H9 (cell line): ENCODE measurements around the gene ARPP21. TPM values are rescaled to one million over a fixed set of nuclear protein-coding genes. Genes with fewer than 3 reads are reported as not detected.

Experiments
- DNase-seq: peaks from one replicate; pipeline ENCODE4 v3.0.0-alpha.2; 2017
- H2AFZ ChIP-seq: one replicate; pipeline ENCODE4 v1.6.1; 2013; ENCODE audit warnings: mild to moderate bottlenecking, low read length, control low read depth, moderate library complexity
- H2AK5ac ChIP-seq: 2 replicates; pipeline ENCODE4 v1.6.1; 2013; ENCODE audit warnings: low read length, control low read depth, mixed read lengths; ENCODE audit not compliant: insufficient read length
- H2BK120ac ChIP-seq: one replicate; pipeline ENCODE4 v1.6.1; 2013; ENCODE audit warnings: low read depth, mild to moderate bottlenecking, low read length, control low read depth, inconsistent platforms; ENCODE audit not compliant: poor library complexity, severe bottlenecking
- H2BK12ac ChIP-seq: 2 replicates; pipeline ENCODE4 v1.6.1; 2013; ENCODE audit warnings: low read length, control low read depth, mixed read lengths, low read depth; ENCODE audit not compliant: insufficient read length
- H2BK15ac ChIP-seq: 2 replicates; pipeline ENCODE4 v1.6.1; 2013; ENCODE audit warnings: low read depth, low read length, control low read depth
- H2BK20ac ChIP-seq: one replicate; pipeline ENCODE4 v1.6.1; 2013; ENCODE audit warnings: low read depth, mild to moderate bottlenecking, low read length, control low read depth, inconsistent platforms; ENCODE audit not compliant: poor library complexity, severe bottlenecking
- H2BK5ac ChIP-seq: 2 replicates; pipeline ENCODE4 v1.6.1; 2013; ENCODE audit warnings: low read length, control low read depth, mixed read lengths; ENCODE audit not compliant: insufficient read length
- H3K14ac ChIP-seq: 2 replicates; pipeline ENCODE4 v1.6.1; 2013; ENCODE audit warnings: low read length, control low read depth; ENCODE audit not compliant: insufficient read depth
- H3K18ac ChIP-seq: 2 replicates; pipeline ENCODE4 v1.6.1; 2013; ENCODE audit warnings: low read depth, mild to moderate bottlenecking, mixed read lengths, low read length, control low read depth; ENCODE audit not compliant: insufficient read length
- H3K23ac ChIP-seq: 2 replicates; pipeline ENCODE4 v1.6.1; 2013; ENCODE audit warnings: low read length, control low read depth, mixed read lengths, low read depth; ENCODE audit not compliant: insufficient read length
- H3K23me2 ChIP-seq: 2 replicates; pipeline ENCODE4 v1.6.1; 2013; ENCODE audit warnings: low read depth, mild to moderate bottlenecking, mixed read lengths, low read length, control low read depth; ENCODE audit not compliant: insufficient read length, poor library complexity, severe bottlenecking
- H3K27ac ChIP-seq: 2 replicates; pipeline ENCODE4 v1.5.1; 2013; ENCODE audit warnings: low read length, control low read depth, mixed read lengths, low read depth; ENCODE audit not compliant: insufficient read length
- H3K27me3 ChIP-seq: 2 replicates; pipeline ENCODE4 v1.6.1; 2013; ENCODE audit warnings: low read length, control low read depth, inconsistent platforms; ENCODE audit not compliant: insufficient read depth
- H3K4ac ChIP-seq: 2 replicates; pipeline ENCODE4 v1.6.1; 2013; ENCODE audit warnings: low read depth, mild to moderate bottlenecking, control low read depth, inconsistent platforms, low read length, moderate library complexity
- H3K4me1 ChIP-seq: 2 replicates; pipeline ENCODE4 v1.6.1; 2013; ENCODE audit warnings: low read length, control low read depth, inconsistent platforms; ENCODE audit not compliant: insufficient read depth
- H3K4me2 ChIP-seq: 2 replicates; pipeline ENCODE4 v1.6.1; 2013; ENCODE audit warnings: low read length, control low read depth, mixed read lengths; ENCODE audit not compliant: insufficient read length, insufficient read depth
- H3K56ac ChIP-seq: 2 replicates; pipeline ENCODE4 v1.6.1; 2013; ENCODE audit warnings: low read depth, mild to moderate bottlenecking, mixed read lengths, low read length, control low read depth; ENCODE audit not compliant: insufficient read length
- H3K79me1 ChIP-seq: 2 replicates; pipeline ENCODE4 v1.6.1; 2013; ENCODE audit warnings: low read depth, mild to moderate bottlenecking, moderate library complexity, low read length, control low read depth, inconsistent platforms; ENCODE audit not compliant: insufficient read depth, poor library complexity, severe bottlenecking
- H3K79me2 ChIP-seq: 2 replicates; pipeline ENCODE4 v1.6.1; 2013; ENCODE audit warnings: low read length, control low read depth, inconsistent platforms; ENCODE audit not compliant: insufficient read depth
- H3K9ac ChIP-seq: 2 replicates; pipeline ENCODE4 v1.6.1; 2013; ENCODE audit warnings: low read length, control low read depth, mixed read lengths; ENCODE audit not compliant: insufficient read length; ENCODE audit errors: extremely low read depth
- H3K9me3 ChIP-seq: one replicate; pipeline ENCODE4 v1.6.1; 2013; ENCODE audit warnings: low read depth, low read length, inconsistent platforms; ENCODE audit not compliant: control insufficient read depth
- H3T11ph ChIP-seq: one replicate; pipeline ENCODE4 v1.6.1; 2013; ENCODE audit warnings: mild to moderate bottlenecking, low read length, control low read depth, inconsistent platforms
- H4K20me1 ChIP-seq: one replicate; pipeline ENCODE4 v1.6.1; 2013; ENCODE audit not compliant: control insufficient read depth, insufficient read length, insufficient read depth
- H4K5ac ChIP-seq: 2 replicates; pipeline ENCODE4 v1.6.1; 2013; ENCODE audit warnings: low read depth, mild to moderate bottlenecking, mixed read lengths, low read length, control low read depth; ENCODE audit not compliant: insufficient read length
- H4K8ac ChIP-seq: replicated peaks from 2 replicates; pipeline ENCODE4 v1.6.1; 2013; ENCODE audit warnings: low read length, control low read depth, mixed read lengths, low read depth; ENCODE audit not compliant: insufficient read length
- H4K91ac ChIP-seq: 2 replicates; pipeline ENCODE4 v1.6.1; 2013; ENCODE audit warnings: low read depth, mild to moderate bottlenecking, moderate library complexity, mixed read lengths, low read length, control low read depth; ENCODE audit not compliant: insufficient read length
- H3K27ac Mint-ChIP-seq, 3 experiments: 2 replicates in 2 of 3; 3 replicates in 1 of 3; pipeline ENCODE4 v1.8.0; 2020 to 2021; ENCODE audit warnings: mixed read lengths in 3 of 3, mild to moderate bottlenecking in 1 of 3, moderate library complexity in 1 of 3
- H3K27me3 Mint-ChIP-seq: 2 replicates; pipeline ENCODE4 v1.8.0; 2021; ENCODE audit warnings: low read depth, mild to moderate bottlenecking, moderate library complexity, mixed read lengths
- H3K36me3 Mint-ChIP-seq, 3 experiments: 2 replicates in 2 of 3; 3 replicates in 1 of 3; pipeline ENCODE4 v1.8.0; 2020 to 2021; ENCODE audit warnings: low read depth in 3 of 3, mixed read lengths in 3 of 3; ENCODE audit not compliant: insufficient read depth in 1 of 3
- H3K4me1 Mint-ChIP-seq, 2 experiments: 2 replicates each; pipeline ENCODE4 v1.8.0; 2020; ENCODE audit warnings: mixed read lengths in 2 of 2
- H3K4me3 Mint-ChIP-seq, 2 experiments: 2 replicates in 1 of 2; 3 replicates in 1 of 2; pipeline ENCODE4 v1.8.0; 2020 to 2021; ENCODE audit warnings: mild to moderate bottlenecking in 2 of 2, mixed read lengths in 2 of 2, moderate library complexity in 1 of 2
- H3K9me3 Mint-ChIP-seq, 2 experiments: 2 replicates in 1 of 2; 3 replicates in 1 of 2; pipeline ENCODE4 v1.8.0; 2020; ENCODE audit warnings: mild to moderate bottlenecking in 2 of 2, mixed read lengths in 2 of 2, moderate library complexity in 1 of 2
- total RNA-seq: library from RNA; stranded (reverse); gene quantifications from 2 replicates; pipeline ENCODE4 v1.2.1, GENCODE V29; 2021
- TF ChIP-seq, protein P1 (sequence below): fragments of 200-600 bp; sonication (generic); conservative IDR thresholded peaks from 3 replicates; pipeline ENCODE4 v1.8.0; 2021; ENCODE audit warnings: antibody characterized with exemption, mild to moderate bottlenecking

ARPP21 gene
- total RNA-seq, 1 experiment from 2014 or later: not detected

GRCh38 chr3:35722902-35723301, 83.6 kb downstream of the ARPP21 start:
- Histone ChIP-seq H3K9me3 (no peaks in the 10 kb centered on the region), H3K56ac (no peak overlapping the region), H2BK5ac (no peak overlapping the region), H2AFZ (no peak overlapping the region), H3K27ac (no peak overlapping the region), H3K4me2 (no peak overlapping the region), H2AK5ac (no peak overlapping the region), H3K9ac (no peak overlapping the region), H3K14ac (no peak overlapping the region), H3T11ph (no peak overlapping the region), H3K4ac (no peak overlapping the region), H3K27me3 (peaks cover 25% of the 10 kb centered on the region; the same call in 1 of the 2 replicates), H4K91ac (no peak overlapping the region), H2BK15ac (no peak overlapping the region), H2BK120ac (no peak overlapping the region), H4K5ac (no peak overlapping the region), H3K23me2 (no peaks in the 10 kb centered on the region), H2BK20ac (no peak overlapping the region), H2BK12ac (no peak overlapping the region), H4K8ac (no peak overlapping the region), H3K79me2 (no peaks in the 10 kb centered on the region), H4K20me1 (no peaks in the 10 kb centered on the region), H3K4me1 (no peaks in the 10 kb centered on the region; the same call in 1 of the 2 replicates), H3K79me1 (no peaks in the 10 kb centered on the region), H3K23ac (no peak overlapping the region), H3K18ac (no peak overlapping the region)
- DNase-seq: no peak
- no peaks in the 10 kb centered on the region for H3K9me3 Mint-ChIP-seq
- H3K36me3 Mint-ChIP-seq: no peaks in the 10 kb centered on the region
- no peak overlapping the region for H3K27ac Mint-ChIP-seq
- peaks cover 95% of the 10 kb centered on the region for H3K27me3 Mint-ChIP-seq
- TF ChIP-seq, protein P1, sequence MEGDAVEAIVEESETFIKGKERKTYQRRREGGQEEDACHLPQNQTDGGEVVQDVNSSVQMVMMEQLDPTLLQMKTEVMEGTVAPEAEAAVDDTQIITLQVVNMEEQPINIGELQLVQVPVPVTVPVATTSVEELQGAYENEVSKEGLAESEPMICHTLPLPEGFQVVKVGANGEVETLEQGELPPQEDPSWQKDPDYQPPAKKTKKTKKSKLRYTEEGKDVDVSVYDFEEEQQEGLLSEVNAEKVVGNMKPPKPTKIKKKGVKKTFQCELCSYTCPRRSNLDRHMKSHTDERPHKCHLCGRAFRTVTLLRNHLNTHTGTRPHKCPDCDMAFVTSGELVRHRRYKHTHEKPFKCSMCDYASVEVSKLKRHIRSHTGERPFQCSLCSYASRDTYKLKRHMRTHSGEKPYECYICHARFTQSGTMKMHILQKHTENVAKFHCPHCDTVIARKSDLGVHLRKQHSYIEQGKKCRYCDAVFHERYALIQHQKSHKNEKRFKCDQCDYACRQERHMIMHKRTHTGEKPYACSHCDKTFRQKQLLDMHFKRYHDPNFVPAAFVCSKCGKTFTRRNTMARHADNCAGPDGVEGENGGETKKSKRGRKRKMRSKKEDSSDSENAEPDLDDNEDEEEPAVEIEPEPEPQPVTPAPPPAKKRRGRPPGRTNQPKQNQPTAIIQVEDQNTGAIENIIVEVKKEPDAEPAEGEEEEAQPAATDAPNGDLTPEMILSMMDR: no peak
- H3K4me1 Mint-ChIP-seq: peaks cover 3 to 4% of the 10 kb centered on the region in 2 experiments; a peak in 2 of 4 replicates
- H3K4me3 Mint-ChIP-seq: no peak overlapping the region
